Osteoblast (primary cell): ENCODE data around the gene GAS2L3. TPM values are rescaled to one million over a fixed set of nuclear protein-coding genes. Genes with fewer than 3 reads are reported as not detected.
"Not testable (repeated sequence)": the region's sequence is repeated elsewhere in the genome, so short reads cannot be mapped to it uniquely, and the experiment has no call there.

Source experiments
- DNase-seq: peaks from one replicate; pipeline ENCODE4 v3.0.0; 2011; ENCODE audit warnings: low spot score, mixed read lengths; ENCODE audit not compliant: insufficient read length; ENCODE audit errors: missing footprints
- H2AFZ ChIP-seq: 2 replicates; pipeline ENCODE4 v1.6.0; 2011; ENCODE audit warnings: mild to moderate bottlenecking, low read length
- H3K27ac ChIP-seq: 2 replicates; pipeline ENCODE4 v1.5.1; 2011; ENCODE audit warnings: mild to moderate bottlenecking, low read depth, low read length, moderate library complexity
- H3K27me3 ChIP-seq: 2 replicates; pipeline ENCODE4 v1.6.0; 2012; ENCODE audit warnings: mild to moderate bottlenecking, control low read depth, inconsistent platforms, low read length, moderate library complexity; ENCODE audit not compliant: insufficient read depth
- H3K36me3 ChIP-seq: 2 replicates; pipeline ENCODE4 v1.5.1; 2011; ENCODE audit warnings: mild to moderate bottlenecking, low read length, control low read depth, moderate library complexity; ENCODE audit not compliant: insufficient read depth
- H3K4me1 ChIP-seq: 2 replicates; pipeline ENCODE4 v1.5.1; 2011; ENCODE audit warnings: mild to moderate bottlenecking, low read length, control low read depth, moderate library complexity; ENCODE audit not compliant: insufficient read depth
- H3K4me2 ChIP-seq: 2 replicates; pipeline ENCODE4 v1.6.0; 2011; ENCODE audit warnings: mild to moderate bottlenecking, low read length; ENCODE audit not compliant: insufficient read depth
- H3K4me3 ChIP-seq: fragments of 200-600 bp; sonication (generic); 3 replicates; pipeline ENCODE4 v1.5.1; 2012; ENCODE audit warnings: mild to moderate bottlenecking, low read length, inconsistent platforms; ENCODE audit not compliant: insufficient read depth
- H3K79me2 ChIP-seq: 2 replicates; pipeline ENCODE4 v1.6.0; 2012; ENCODE audit warnings: mild to moderate bottlenecking, low read length, control low read depth, inconsistent platforms; ENCODE audit not compliant: insufficient read depth
- H3K9me3 ChIP-seq: 2 replicates; pipeline ENCODE4 v1.5.1; 2011; ENCODE audit warnings: low read depth, low read length, control low read depth
- H4K20me1 ChIP-seq: 2 replicates; pipeline ENCODE4 v1.6.0; 2012; ENCODE audit warnings: mild to moderate bottlenecking, low read length, control low read depth; ENCODE audit not compliant: insufficient read depth
- total RNA-seq: library from RNA; depleted of rRNA; stranded (reverse); fragments of >200 nt; gene quantifications from 2 replicates; pipeline ENCODE4 v1.2.3, GENCODE V29; 2012
- TF ChIP-seq, protein P1 (sequence below): IDR thresholded peaks from 2 replicates; pipeline ENCODE4 v1.5.1; 2011; ENCODE audit warnings: mild to moderate bottlenecking, low read depth, low read length, moderate library complexity; ENCODE audit errors: extremely low read depth

GAS2L3 gene
- total RNA-seq, 1 donor: 29.3 TPM

DNA sequence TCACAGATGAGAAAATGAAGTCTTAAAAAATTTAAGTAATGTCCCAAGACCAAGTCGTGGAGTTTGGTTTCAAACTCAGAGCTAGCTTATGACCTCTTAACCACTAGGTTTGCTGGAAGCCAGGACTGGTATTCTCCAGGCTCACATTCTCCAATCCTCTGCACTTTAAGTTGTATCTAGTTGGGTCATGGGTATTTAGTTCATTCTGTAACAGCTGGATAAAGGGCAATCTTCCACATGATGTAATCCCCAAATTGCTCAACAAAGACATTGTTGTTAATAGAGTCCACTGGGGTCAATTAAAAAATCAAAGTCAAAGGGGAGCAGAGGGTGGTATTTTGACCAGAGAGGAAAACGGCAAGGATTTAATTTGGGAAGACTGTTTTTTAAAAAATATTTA is 17.8 kb upstream of the GAS2L3 start:
- Histone ChIP-seq H4K20me1 (no peaks in the 10 kb centered on the region), H3K27ac (no peak overlapping the region), H3K4me1 (no peaks in the 10 kb centered on the region), H3K4me3 (no peak overlapping the region), H2AFZ (no peak overlapping the region), H3K79me2 (no peaks in the 10 kb centered on the region), H3K36me3 (no peaks in the 10 kb centered on the region), H3K4me2 (no peak overlapping the region), H3K27me3 (no peaks in the 10 kb centered on the region), H3K9me3 (no peaks in the 10 kb centered on the region)
- TF ChIP-seq, protein P1, sequence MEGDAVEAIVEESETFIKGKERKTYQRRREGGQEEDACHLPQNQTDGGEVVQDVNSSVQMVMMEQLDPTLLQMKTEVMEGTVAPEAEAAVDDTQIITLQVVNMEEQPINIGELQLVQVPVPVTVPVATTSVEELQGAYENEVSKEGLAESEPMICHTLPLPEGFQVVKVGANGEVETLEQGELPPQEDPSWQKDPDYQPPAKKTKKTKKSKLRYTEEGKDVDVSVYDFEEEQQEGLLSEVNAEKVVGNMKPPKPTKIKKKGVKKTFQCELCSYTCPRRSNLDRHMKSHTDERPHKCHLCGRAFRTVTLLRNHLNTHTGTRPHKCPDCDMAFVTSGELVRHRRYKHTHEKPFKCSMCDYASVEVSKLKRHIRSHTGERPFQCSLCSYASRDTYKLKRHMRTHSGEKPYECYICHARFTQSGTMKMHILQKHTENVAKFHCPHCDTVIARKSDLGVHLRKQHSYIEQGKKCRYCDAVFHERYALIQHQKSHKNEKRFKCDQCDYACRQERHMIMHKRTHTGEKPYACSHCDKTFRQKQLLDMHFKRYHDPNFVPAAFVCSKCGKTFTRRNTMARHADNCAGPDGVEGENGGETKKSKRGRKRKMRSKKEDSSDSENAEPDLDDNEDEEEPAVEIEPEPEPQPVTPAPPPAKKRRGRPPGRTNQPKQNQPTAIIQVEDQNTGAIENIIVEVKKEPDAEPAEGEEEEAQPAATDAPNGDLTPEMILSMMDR: no peak
- no peak for DNase-seq

DNA sequence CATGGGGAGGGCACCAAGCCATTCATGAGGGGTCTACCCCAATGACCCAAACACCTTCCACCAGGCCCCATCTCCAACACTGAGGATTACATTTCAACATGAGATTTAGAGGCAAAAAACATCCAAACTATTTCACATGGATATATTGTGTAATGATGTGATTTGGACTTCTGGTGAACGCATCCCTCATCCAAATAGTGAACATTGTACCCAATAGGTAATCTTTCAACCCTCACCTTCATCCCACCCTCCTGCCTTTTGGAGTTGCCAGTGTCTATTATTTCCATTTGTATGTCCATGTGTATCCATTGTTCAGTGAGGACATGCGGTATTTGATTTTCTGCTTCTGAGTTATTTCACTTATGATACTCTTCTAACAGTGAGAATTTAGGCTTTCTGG is 16.1 kb upstream of the GAS2L3 start:
- DNase-seq: no peak
- Histone ChIP-seq H3K36me3 (no peaks in the 10 kb centered on the region), H3K27me3 (no peaks in the 10 kb centered on the region), H3K9me3 (no peaks in the 10 kb centered on the region), H3K4me3 (no peak overlapping the region), H3K27ac (no peak overlapping the region), H3K79me2 (no peaks in the 10 kb centered on the region), H3K4me1 (no peaks in the 10 kb centered on the region), H3K4me2 (no peak overlapping the region), H2AFZ (no peak overlapping the region), H4K20me1 (no peaks in the 10 kb centered on the region)
- TF ChIP-seq, protein P1: no peak

DNA sequence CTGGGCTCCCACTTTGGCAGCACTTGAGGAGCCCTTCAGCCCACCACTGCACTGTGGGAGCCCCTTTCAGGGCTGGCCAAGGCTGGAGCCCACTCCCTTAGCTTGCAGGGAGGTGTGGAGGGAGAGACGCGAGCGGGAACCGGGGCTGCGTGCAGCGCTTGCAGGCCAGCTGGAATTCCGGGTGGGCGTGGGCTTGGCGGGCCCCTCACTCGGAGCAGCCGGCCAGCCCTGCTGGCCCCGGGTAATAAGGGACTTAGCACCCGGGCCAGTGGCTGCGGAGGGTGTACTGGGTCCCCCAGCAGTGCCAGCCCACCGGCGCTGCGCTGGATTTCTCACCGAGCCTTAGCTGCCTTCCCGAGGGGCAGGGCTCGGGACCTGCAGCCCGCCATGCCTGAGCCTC is 14.2 kb upstream of the GAS2L3 start:
- not testable (repeated sequence) for H3K4me3 ChIP-seq, H3K4me2 ChIP-seq, DNase-seq, H3K79me2 ChIP-seq, H2AFZ ChIP-seq, H3K9me3 ChIP-seq, H3K36me3 ChIP-seq, H3K27me3 ChIP-seq, H3K27ac ChIP-seq, H3K4me1 ChIP-seq, H4K20me1 ChIP-seq

GRCh38 chr12:100564090-100564489 is 9.4 kb upstream of the GAS2L3 start:
- H3K36me3 ChIP-seq: no peaks in the 10 kb centered on the region
- no peak overlapping the region for H3K27ac ChIP-seq
- H3K4me3 ChIP-seq: no peak overlapping the region
- H3K27me3 ChIP-seq: peaks cover 5% of the 10 kb centered on the region
- TF ChIP-seq, protein P1: no peak
- no peaks in the 10 kb centered on the region for H3K79me2 ChIP-seq
- no peak for DNase-seq
- peaks cover 7% of the 10 kb centered on the region for H3K4me1 ChIP-seq
- H2AFZ ChIP-seq: peak overlapping the region; percentile 20
- peak overlapping the region; percentile 12 for H3K4me2 ChIP-seq
- H4K20me1 ChIP-seq: no peaks in the 10 kb centered on the region
- no peaks in the 10 kb centered on the region for H3K9me3 ChIP-seq
